Measurements from ENCODE around the gene INO80E. TPM values are rescaled to one million over a fixed set of nuclear protein-coding genes. Genes with fewer than 3 reads are reported as not detected.

The INO80E gene
- total and polyA plus RNA-seq, 2 donors (not counting 3 experiments of a cell fraction or from before 2014, with no cell fraction given): 42.7 to 76.4 TPM

GRCh38 chr16:30054451-30054850, 58.4 kb downstream of the INO80E start:
- FAIRE-seq: no peak
- no peak overlapping the region for H3K9ac ChIP-seq (replicated peaks; ENCODE audit: extremely low read depth, insufficient read depth, low read length)
- no peak for DNase-seq (ENCODE audit: low read depth, low spot score)
- no peak overlapping the region for H3K4me3 ChIP-seq (replicated peaks in 1 of 3; ENCODE audit: insufficient read depth in 1 of 3, low read depth in 1 of 3, low read length in 3 of 3)
- POLR2A ChIA-PET: interaction anchor here (0.9 to 2.7 kb wide), 2 partner anchors 11 kb away, joined by 7 to 21 read pairs; partner anchors contain the start of gene ALDOA
- H3K9me3 ChIP-seq (replicated peaks; ENCODE audit: control insufficient read depth, insufficient read depth, low read length): no peaks in the 10 kb centered on the region
- peaks cover 4% of the 10 kb centered on the region for H3K79me2 ChIP-seq (ENCODE audit: control insufficient read depth, insufficient read depth, low read length)
- H2AFZ ChIP-seq (ENCODE audit: low read depth, low read length): no peak overlapping the region
- dilution Hi-C loops (cut with MboI; ENCODE audit: extremely low pct_ligation_motif_present, low sequenced_read_pairs) (no loop called here), intact Hi-C loops (cut with micrococcal nuclease) (loop anchor here (2.0 kb wide), 1 partner anchor 22 kb away; no protein-coding TSS in a partner anchor)
- CTCF ChIA-PET: interaction anchor here (1.0 to 5.8 kb wide), 15 partner anchors 8 to 595 kb away, joined by 3 to 55 read pairs (median 6); partner anchors contain the start of genes ALDOA, PPP4C, QPRT and TBX6
- no TSS peak for BruUV-seq (replicated peaks)
- no peaks in the 10 kb centered on the region for H4K20me1 ChIP-seq (replicated peaks; ENCODE audit: control insufficient read depth, extremely low read depth, insufficient read depth, low read length)
- no peak overlapping the region for H3K27ac ChIP-seq (ENCODE audit: insufficient read depth, low read depth, low read length)
- H3K36me3 ChIP-seq (ENCODE audit: control insufficient read depth in 2 of 2, extremely low read depth in 1 of 2, insufficient read depth in 2 of 2, low read length in 2 of 2): peaks cover 0 to 5% of the 10 kb centered on the region in 2 experiments
- peak overlapping the region; percentile 61 for H3K4me2 ChIP-seq (ENCODE audit: insufficient read depth, low read length)
- H3K9me1 ChIP-seq (replicated peaks; ENCODE audit: control insufficient read depth, extremely low read depth, insufficient read depth, low read length): no peaks in the 10 kb centered on the region
- H3K27me3 ChIP-seq (ENCODE audit: control insufficient read depth in 2 of 2, insufficient read depth in 2 of 2, low read length in 2 of 2): no peaks in the 10 kb centered on the region
- peaks cover 35% of the 10 kb centered on the region for H3K4me1 ChIP-seq (ENCODE audit: control insufficient read depth, extremely low read depth, insufficient read depth, low read length)
- TF ChIP-seq CTCF (IDR thresholded peaks at IDR 0.05; ENCODE audit: extremely low read depth in 1 of 2, insufficient read depth in 1 of 2, low read depth in 1 of 2, low read length in 2 of 2): no peak
- no peak for TF ChIP-seq POLR2A (IDR thresholded peaks at IDR 0.05; ENCODE audit: low read depth, low read length)
- no peak for TF ChIP-seq EZH2 (IDR thresholded peaks at IDR 0.05; ENCODE audit: borderline replicate concordance, low read depth, low read length, severe bottlenecking)
- TF ChIP-seq POLR2AphosphoS5 (IDR thresholded peaks at IDR 0.05; ENCODE audit: insufficient read depth, low read depth, low read length): no peak

All from endothelial cell of umbilical vein (primary cell).